CD4-positive, alpha-beta T cell treated with Interleukin-17A for 4 hours (primary cell): Measurements from ENCODE around the gene GPANK1.
A peak's percentile ranks its signal among the peaks of the same experiment; 100 is the strongest.

Experiments
- DNase-seq: peaks from one replicate; pipeline ENCODE4 v3.0.0-alpha.2; 2020; ENCODE audit warnings: mixed read lengths

The GPANK1 gene

DNA sequence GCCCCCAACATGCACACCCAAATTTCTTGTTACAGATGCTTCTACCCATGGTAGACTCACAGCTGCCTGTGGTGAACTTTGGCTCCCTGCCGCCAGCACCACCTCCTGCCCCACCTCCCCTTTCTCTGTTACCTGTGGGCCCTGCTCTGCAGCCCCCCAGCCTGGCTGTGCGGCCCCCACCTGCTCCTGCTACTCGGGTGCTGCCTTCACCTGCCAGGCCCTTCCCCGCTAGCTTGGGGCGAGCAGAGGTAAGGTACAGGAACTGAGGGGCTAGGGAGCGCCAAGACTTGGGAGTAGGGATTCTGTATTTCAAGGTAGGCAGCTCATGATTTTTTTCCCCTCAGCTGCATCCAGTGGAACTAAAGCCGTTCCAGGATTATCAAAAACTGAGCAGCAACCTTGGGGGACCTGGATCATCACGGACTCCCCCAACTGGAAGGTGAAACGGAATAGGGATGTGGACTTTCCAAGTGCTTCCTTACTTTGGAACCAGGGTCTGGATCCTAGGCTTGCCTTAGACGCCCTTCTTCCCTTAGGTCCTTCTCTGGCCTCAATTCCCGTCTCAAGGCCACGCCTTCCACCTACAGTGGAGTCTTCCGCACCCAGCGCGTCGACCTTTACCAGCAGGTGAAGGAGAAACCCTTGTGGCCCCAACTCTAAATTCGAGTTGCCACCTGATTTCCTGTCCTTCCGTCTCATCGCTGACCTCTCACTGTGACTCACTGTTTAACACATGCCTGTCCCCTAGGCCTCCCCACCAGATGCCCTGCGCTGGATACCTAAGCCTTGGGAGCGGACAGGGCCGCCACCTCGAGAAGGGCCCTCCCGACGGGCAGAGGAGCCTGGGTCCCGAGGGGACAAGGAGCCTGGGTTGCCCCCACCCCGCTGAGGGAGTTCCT is 27.9 kb downstream of the GPANK1 start:
- no peak for DNase-seq

DNA sequence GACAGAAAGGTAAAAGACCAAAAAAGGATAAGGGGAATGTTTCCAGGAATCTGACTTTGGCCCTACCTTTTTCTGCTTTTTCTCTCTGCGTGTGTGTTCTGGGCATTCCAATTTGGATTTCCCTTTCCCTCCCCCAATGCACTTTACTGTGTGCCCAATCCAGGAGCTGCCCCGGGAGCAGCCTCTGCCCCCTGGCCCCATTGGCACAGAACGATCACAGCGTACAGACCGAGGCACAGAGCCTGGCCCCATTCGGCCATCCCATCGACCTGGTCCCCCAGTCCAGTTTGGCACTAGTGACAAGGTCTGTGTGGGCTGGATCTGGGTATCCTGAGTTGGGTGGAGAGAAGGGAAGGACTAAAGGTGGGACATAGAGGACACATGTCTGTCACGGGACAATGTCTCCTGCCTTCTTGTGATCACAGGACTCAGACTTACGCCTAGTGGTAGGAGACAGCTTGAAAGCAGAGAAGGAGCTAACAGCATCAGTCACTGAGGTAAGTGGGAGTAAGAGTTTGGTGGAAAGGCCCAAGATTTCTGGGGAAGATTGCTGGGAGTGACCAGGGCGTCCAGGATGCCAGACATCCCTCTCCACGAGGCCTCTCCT is 29.7 kb downstream of the GPANK1 start:
- DNase-seq = no peak

GRCh38 chr6:31634131-31634530 is 30.7 kb downstream of the GPANK1 start:
- DNase-seq = no peak

GRCh38 chr6:31633447-31633846 is 31.4 kb downstream of the GPANK1 start:
- no peak for DNase-seq

GRCh38 chr6:31632279-31632946 is 32.4 kb downstream of the GPANK1 start:
- DNase-seq = no peak

DNA sequence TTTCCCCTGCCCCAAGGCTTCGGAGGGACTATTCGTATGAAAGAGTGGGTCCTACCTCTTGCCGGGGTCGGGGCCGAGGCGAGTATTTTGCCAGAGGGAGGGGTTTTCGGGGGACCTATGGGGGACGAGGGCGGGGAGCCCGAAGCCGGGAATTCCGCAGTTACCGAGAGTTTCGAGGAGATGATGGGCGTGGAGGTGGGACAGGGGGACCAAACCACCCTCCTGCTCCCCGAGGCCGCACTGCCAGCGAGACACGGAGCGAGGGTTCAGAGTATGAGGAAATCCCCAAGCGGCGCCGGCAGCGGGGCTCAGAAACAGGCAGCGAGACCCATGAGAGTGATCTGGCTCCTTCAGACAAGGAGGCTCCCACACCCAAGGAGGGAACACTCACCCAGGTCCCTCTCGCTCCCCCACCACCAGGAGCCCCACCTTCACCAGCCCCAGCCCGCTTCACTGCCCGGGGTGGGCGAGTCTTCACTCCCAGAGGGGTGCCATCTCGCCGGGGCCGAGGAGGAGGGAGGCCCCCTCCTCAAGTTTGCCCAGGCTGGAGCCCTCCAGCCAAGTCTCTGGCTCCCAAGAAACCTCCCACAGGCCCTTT is 33.0 kb downstream of the GPANK1 start:
- no peak for DNase-seq

DNA sequence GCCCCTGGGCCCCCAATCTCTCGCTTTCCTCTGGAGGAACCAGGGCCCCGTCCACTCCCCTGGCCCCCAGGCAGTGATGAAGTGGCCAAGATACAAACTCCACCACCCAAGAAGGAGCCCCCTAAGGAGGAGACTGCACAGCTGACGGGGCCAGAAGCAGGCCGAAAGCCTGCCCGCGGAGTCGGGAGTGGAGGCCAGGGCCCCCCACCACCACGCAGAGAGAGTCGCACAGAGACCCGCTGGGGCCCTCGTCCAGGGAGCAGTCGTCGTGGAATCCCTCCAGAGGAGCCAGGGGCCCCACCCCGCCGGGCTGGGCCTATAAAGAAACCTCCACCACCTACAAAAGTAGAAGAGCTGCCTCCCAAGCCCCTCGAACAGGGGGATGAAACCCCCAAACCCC is 33.6 kb downstream of the GPANK1 start:
- no peak for DNase-seq

GRCh38 chr6:31630177-31630934 is 34.4 kb downstream of the GPANK1 start:
- no peak for DNase-seq

- DNase-seq = no peak
Measured at GRCh38 chr6:31629014-31629413, 35.8 kb downstream of the GPANK1 start.

GRCh38 chr6:31627690-31628287 is 37.0 kb downstream of the GPANK1 start:
- DNase-seq = no peak

DNA sequence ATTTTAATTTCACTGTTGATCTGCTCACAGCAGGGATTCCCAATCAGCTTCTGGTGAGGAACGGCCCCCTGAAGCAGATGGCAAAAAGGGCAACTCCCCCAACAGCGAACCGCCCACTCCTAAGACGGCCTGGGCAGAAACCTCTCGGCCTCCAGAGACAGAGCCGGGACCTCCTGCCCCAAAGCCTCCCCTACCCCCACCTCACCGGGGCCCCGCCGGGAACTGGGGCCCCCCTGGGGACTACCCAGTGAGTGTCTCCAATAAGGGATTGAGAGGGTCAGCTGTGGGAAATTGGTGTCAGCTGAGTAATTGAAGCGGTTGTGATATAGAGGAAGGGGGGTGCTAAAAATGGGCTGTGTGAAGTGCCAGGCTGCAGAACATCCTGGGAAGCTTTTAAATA is 37.8 kb downstream of the GPANK1 start:
- no peak for DNase-seq

- DNase-seq = no peak
Measured at GRCh38 chr6:31624070-31624469, 40.7 kb downstream of the GPANK1 start.

GRCh38 chr6:31622684-31623091 is 42.1 kb downstream of the GPANK1 start:
- DNase-seq = no peak

- no peak for DNase-seq
Measured at GRCh38 chr6:31621991-31622390, 42.8 kb downstream of the GPANK1 start.

- DNase-seq = no peak
Measured at GRCh38 chr6:31621320-31621939, 43.4 kb downstream of the GPANK1 start.

GRCh38 chr6:31620586-31621319 is 44.0 kb downstream of the GPANK1 start, which contains the start of gene PRRC2A:
Gene PRRC2A, plus strand, starts transcription at chr6:31620715. Its CDS starts 2,075 bp downstream, at chr6:31622790.
- peak; percentile 83 for DNase-seq

GRCh38 chr6:31619805-31620585 is 44.8 kb downstream of the GPANK1 start:
- peak; percentile 98 for DNase-seq

DNA sequence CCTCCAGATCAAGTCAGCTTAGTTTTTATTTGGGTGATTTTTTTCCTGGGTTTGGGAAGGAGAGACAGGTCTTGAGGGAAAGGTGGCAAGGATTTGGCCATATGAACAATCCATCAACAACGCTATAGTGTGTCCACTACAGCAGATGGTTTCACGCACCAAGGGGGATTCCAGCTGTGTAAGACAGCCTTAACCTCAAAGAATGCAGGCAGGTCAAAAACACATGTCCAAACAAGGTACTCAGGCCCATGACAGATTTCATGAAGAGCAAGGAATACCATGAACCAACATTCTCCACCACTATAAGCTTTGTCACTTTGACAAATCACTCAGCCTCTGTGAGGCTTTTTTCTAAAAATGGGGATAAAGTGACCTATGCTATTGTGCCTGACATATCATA is 47.8 kb downstream of the GPANK1 start:
- no peak for DNase-seq

- peak; percentile 66 for DNase-seq
Measured at GRCh38 chr6:31615748-31616147, 49.0 kb downstream of the GPANK1 start.
